Mesenchymal stem cell (in vitro differentiated cells and primary cell): Measurements from ENCODE around the gene GOLGA3.

Source experiments
- DNase-seq: peaks from one replicate; pipeline ENCODE4 v3.0.0-alpha.2; 2013
- H2AFZ ChIP-seq: one replicate; pipeline ENCODE4 v1.6.1; 2013; ENCODE audit warnings: low read depth, mild to moderate bottlenecking, control low read depth, inconsistent platforms, low read length, moderate library complexity
- H2AK5ac ChIP-seq: 2 replicates; pipeline ENCODE4 v1.6.1; 2013; ENCODE audit warnings: low read length, moderate library complexity, mild to moderate bottlenecking, inconsistent platforms; ENCODE audit not compliant: severe bottlenecking
- H2BK120ac ChIP-seq: one replicate; pipeline ENCODE4 v1.6.1; 2013; ENCODE audit warnings: low read depth, mild to moderate bottlenecking, inconsistent platforms, low read length, moderate library complexity
- H2BK12ac ChIP-seq, 2 experiments: one replicate each; pipeline ENCODE4 v1.6.1; 2013; ENCODE audit warnings: inconsistent platforms in 2 of 2, low read length in 2 of 2, mild to moderate bottlenecking in 2 of 2, moderate library complexity in 2 of 2, control low read depth in 1 of 2
- H2BK15ac ChIP-seq: one replicate; pipeline ENCODE4 v1.6.1; 2013; ENCODE audit warnings: mild to moderate bottlenecking, low read depth, inconsistent platforms; ENCODE audit not compliant: poor library complexity, severe bottlenecking
- H2BK5ac ChIP-seq: 2 replicates; pipeline ENCODE4 v1.6.1; 2013; ENCODE audit warnings: low read depth, mild to moderate bottlenecking, low read length, control low read depth, inconsistent platforms; ENCODE audit not compliant: poor library complexity, severe bottlenecking
- H3K14ac ChIP-seq, 2 experiments: one replicate each; pipeline ENCODE4 v1.6.1; 2013; ENCODE audit warnings: inconsistent platforms in 2 of 2, low read length in 2 of 2, control low read depth in 1 of 2, mild to moderate bottlenecking in 1 of 2, moderate library complexity in 1 of 2
- H3K18ac ChIP-seq, 2 experiments: one replicate each; pipeline ENCODE4 v1.6.1; 2013; ENCODE audit warnings: inconsistent platforms in 2 of 2, low read length in 2 of 2, control low read depth in 1 of 2, low read depth in 1 of 2, mild to moderate bottlenecking in 1 of 2
- H3K23ac ChIP-seq, 2 experiments: one replicate each; pipeline ENCODE4 v1.6.1; 2013; ENCODE audit warnings: inconsistent platforms in 2 of 2, low read length in 2 of 2, mild to moderate bottlenecking in 2 of 2, moderate library complexity in 2 of 2, control low read depth in 1 of 2
- H3K27ac ChIP-seq: 2 replicates; pipeline ENCODE4 v1.5.1; 2013; ENCODE audit warnings: mild to moderate bottlenecking, moderate library complexity, low read length, control low read depth, inconsistent platforms; ENCODE audit not compliant: poor library complexity, severe bottlenecking
- H3K27me3 ChIP-seq, 2 experiments: 2 replicates each; pipeline versions ENCODE4 v1.6.1 to v1.7.0; 2013; ENCODE audit warnings: low read length in 2 of 2, mild to moderate bottlenecking in 2 of 2, moderate library complexity in 2 of 2, control low read depth in 1 of 2, inconsistent platforms in 1 of 2; ENCODE audit not compliant: control insufficient read depth in 1 of 2, insufficient read depth in 1 of 2
- H3K36me3 ChIP-seq, 2 experiments: 2 replicates each; pipeline versions ENCODE4 v1.6.1 to v1.7.0; 2013; ENCODE audit warnings: low read length in 2 of 2, control low read depth in 1 of 2, inconsistent platforms in 1 of 2, low read depth in 1 of 2, mild to moderate bottlenecking in 1 of 2; ENCODE audit not compliant: insufficient read depth in 2 of 2, control insufficient read depth in 1 of 2
- H3K4ac ChIP-seq, 2 experiments: one replicate each; pipeline ENCODE4 v1.6.1; 2013; ENCODE audit warnings: inconsistent platforms in 2 of 2, low read length in 2 of 2, mild to moderate bottlenecking in 2 of 2, moderate library complexity in 2 of 2, control low read depth in 1 of 2, low read depth in 1 of 2
- H3K4me1 ChIP-seq: 2 replicates; pipeline ENCODE4 v1.6.1; 2013; ENCODE audit warnings: low read depth, low read length, control low read depth; ENCODE audit not compliant: control insufficient read depth, insufficient read depth
- H3K4me2 ChIP-seq: 2 replicates; pipeline ENCODE4 v1.6.1; 2013; ENCODE audit warnings: low read length, mild to moderate bottlenecking, inconsistent platforms; ENCODE audit not compliant: poor library complexity, severe bottlenecking
- H3K4me3 ChIP-seq, 2 experiments: 2 replicates each; pipeline versions ENCODE4 v1.5.1 to v1.7.0; 2013; ENCODE audit warnings: low read length in 2 of 2, mild to moderate bottlenecking in 2 of 2, control low read depth in 1 of 2, low read depth in 1 of 2; ENCODE audit not compliant: insufficient read depth in 1 of 2
- H3K79me1 ChIP-seq: replicated peaks from 2 replicates; pipeline ENCODE4 v1.6.1; 2013; ENCODE audit warnings: mild to moderate bottlenecking, control low read depth, low read length, inconsistent platforms; ENCODE audit not compliant: poor library complexity, severe bottlenecking
- H3K9ac ChIP-seq: 2 replicates; pipeline ENCODE4 v1.7.0; 2013; ENCODE audit warnings: mild to moderate bottlenecking, low read length, moderate library complexity
- H3K9me3 ChIP-seq: 2 replicates; pipeline ENCODE4 v1.7.0; 2013; ENCODE audit warnings: mild to moderate bottlenecking, low read length; ENCODE audit not compliant: control insufficient read depth
- H4K8ac ChIP-seq: one replicate; pipeline ENCODE4 v1.6.1; 2013; ENCODE audit warnings: inconsistent platforms, mild to moderate bottlenecking, low read length, moderate library complexity
- H4K91ac ChIP-seq: one replicate; pipeline ENCODE4 v1.6.1; 2013; ENCODE audit warnings: mild to moderate bottlenecking, low read length, inconsistent platforms
- WGBS: methylation state at CpG from one replicate; pipeline ENCODE4 v1.1.7; 2013; ENCODE audit warnings: mixed read lengths; 5-methylcytosine and 5-hydroxymethylcytosine counted together

The GOLGA3 gene

GRCh38 chr12:132789099-132789471 is 39.6 kb downstream of the GOLGA3 start:
- 96% methylated on average over 21 of the region's 21 CpGs for WGBS

GRCh38 chr12:132788375-132789098 is 40.1 kb downstream of the GOLGA3 start:
- no peak overlapping the region for H3K27ac ChIP-seq
- no peak overlapping the region for H2BK15ac ChIP-seq
- no peaks in the 10 kb centered on the region for H3K27me3 ChIP-seq
- peaks cover 38% of the 10 kb centered on the region for H3K79me1 ChIP-seq
- no peak overlapping the region for H3K18ac ChIP-seq
- peaks cover 69 to 84% of the 10 kb centered on the region in 2 experiments for H3K36me3 ChIP-seq
- H3K4ac ChIP-seq = no peak overlapping the region
- no peak overlapping the region for H3K23ac ChIP-seq
- H3K14ac ChIP-seq = no peak overlapping the region
- no peak overlapping the region for H2AK5ac ChIP-seq
- H2BK120ac ChIP-seq = no peak overlapping the region
- H3K4me1 ChIP-seq = no peaks in the 10 kb centered on the region
- H4K91ac ChIP-seq = no peak overlapping the region
- no peak overlapping the region for H4K8ac ChIP-seq
- H2BK12ac ChIP-seq = no peak overlapping the region
- no peak overlapping the region for H3K4me2 ChIP-seq
- no peak for DNase-seq
- no peaks in the 10 kb centered on the region for H3K9me3 ChIP-seq
- no peak overlapping the region for H2AFZ ChIP-seq
- H2BK5ac ChIP-seq = no peak overlapping the region
- WGBS = 98% methylated on average over 29 of the region's 29 CpGs
- no peak overlapping the region for H3K4me3 ChIP-seq
- no peak overlapping the region for H3K9ac ChIP-seq

More at GRCh38 chr12:132789099-132789471, 39.6 kb downstream of the GOLGA3 start:
- no peak overlapping the region for H3K27ac ChIP-seq
- no peak overlapping the region for H3K9ac ChIP-seq
- no peak overlapping the region for H3K4me2 ChIP-seq
- DNase-seq = no peak
- no peaks in the 10 kb centered on the region for H3K27me3 ChIP-seq
- no peaks in the 10 kb centered on the region for H3K4me1 ChIP-seq
- no peak overlapping the region for H4K8ac ChIP-seq
- H3K14ac ChIP-seq = no peak overlapping the region
- H3K79me1 ChIP-seq = peaks cover 39% of the 10 kb centered on the region
- no peak overlapping the region for H2BK5ac ChIP-seq
- H2BK120ac ChIP-seq = no peak overlapping the region
- no peak overlapping the region for H2BK15ac ChIP-seq
- H3K23ac ChIP-seq = no peak overlapping the region
- peaks cover 69 to 84% of the 10 kb centered on the region in 2 experiments for H3K36me3 ChIP-seq
- no peak overlapping the region for H4K91ac ChIP-seq
- H2AFZ ChIP-seq = no peak overlapping the region
- no peak overlapping the region for H2BK12ac ChIP-seq
- H3K4me3 ChIP-seq = no peak overlapping the region
- H3K9me3 ChIP-seq = no peaks in the 10 kb centered on the region
- no peak overlapping the region for H2AK5ac ChIP-seq
- no peak overlapping the region for H3K4ac ChIP-seq
- H3K18ac ChIP-seq = no peak overlapping the region

GRCh38 chr12:132787877-132788276 is 40.8 kb downstream of the GOLGA3 start:
- no peak overlapping the region for H2AK5ac ChIP-seq
- H3K79me1 ChIP-seq = peaks cover 38% of the 10 kb centered on the region
- no peak overlapping the region for H3K4me3 ChIP-seq
- DNase-seq = no peak
- no peak overlapping the region for H2BK15ac ChIP-seq
- no peak overlapping the region for H4K8ac ChIP-seq
- H3K9ac ChIP-seq = no peak overlapping the region
- no peak overlapping the region for H2BK5ac ChIP-seq
- no peaks in the 10 kb centered on the region for H3K9me3 ChIP-seq
- 93% methylated on average over 15 of the region's 15 CpGs for WGBS
- H3K18ac ChIP-seq = no peak overlapping the region
- H3K27me3 ChIP-seq = no peaks in the 10 kb centered on the region
- no peak overlapping the region for H4K91ac ChIP-seq
- H3K23ac ChIP-seq = no peak overlapping the region
- no peak overlapping the region for H3K4me2 ChIP-seq
- H3K36me3 ChIP-seq = peaks cover 73 to 88% of the 10 kb centered on the region in 2 experiments
- no peak overlapping the region for H3K27ac ChIP-seq
- H2BK12ac ChIP-seq = no peak overlapping the region
- H2BK120ac ChIP-seq = no peak overlapping the region
- H3K4ac ChIP-seq = no peak overlapping the region
- no peak overlapping the region for H3K14ac ChIP-seq
- no peaks in the 10 kb centered on the region for H3K4me1 ChIP-seq
- H2AFZ ChIP-seq = no peak overlapping the region

- no peak overlapping the region for H3K18ac ChIP-seq
- H3K23ac ChIP-seq = no peak overlapping the region
- H3K27me3 ChIP-seq = no peaks in the 10 kb centered on the region
- H2BK12ac ChIP-seq = no peak overlapping the region
- H2AFZ ChIP-seq = no peak overlapping the region
- no peak overlapping the region for H3K27ac ChIP-seq
- no peak overlapping the region for H4K8ac ChIP-seq
- H2BK15ac ChIP-seq = no peak overlapping the region
- H3K9ac ChIP-seq = no peak overlapping the region
- no peak overlapping the region for H2BK120ac ChIP-seq
- no peak overlapping the region for H3K4ac ChIP-seq
- DNase-seq = no peak
- H3K14ac ChIP-seq = no peak overlapping the region
- H3K4me2 ChIP-seq = no peak overlapping the region
- no peak overlapping the region for H2AK5ac ChIP-seq
- no peak overlapping the region for H3K4me3 ChIP-seq
- H3K79me1 ChIP-seq = peaks cover 44% of the 10 kb centered on the region
- H4K91ac ChIP-seq = no peak overlapping the region
- no peaks in the 10 kb centered on the region for H3K4me1 ChIP-seq
- peaks cover 77 to 89% of the 10 kb centered on the region in 2 experiments for H3K36me3 ChIP-seq
- no peaks in the 10 kb centered on the region for H3K9me3 ChIP-seq
- WGBS = 95% methylated on average over 21 of the region's 21 CpGs
- no peak overlapping the region for H2BK5ac ChIP-seq
Observed at GRCh38 chr12:132786192-132786591, 42.5 kb downstream of the GOLGA3 start.
